ENCODE measurements around the gene CR1L.

The CR1L gene

DNA sequence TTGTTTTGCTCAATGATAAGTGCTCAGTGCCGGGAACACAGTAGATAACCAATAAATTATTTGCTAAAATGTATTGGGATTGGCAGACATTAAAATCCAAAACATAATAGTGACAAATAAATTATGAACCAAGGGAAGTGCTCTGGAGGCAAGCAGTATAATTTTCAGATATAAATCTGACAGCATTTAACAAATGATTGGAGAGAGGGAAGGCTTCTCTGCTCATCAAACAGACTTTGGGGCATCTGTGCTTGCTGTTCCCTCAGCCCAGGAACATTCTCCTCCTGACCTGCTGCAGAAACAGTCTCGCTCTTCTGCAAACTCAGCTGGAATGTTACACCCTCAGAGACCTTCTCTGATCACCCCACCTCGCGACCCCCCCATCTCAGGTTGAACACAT, 109.1 kb downstream of the CR1L start:
- Histone ChIP-seq H3K4me3 (ENCODE audit: low read depth, low read length) (no peak overlapping the region), H3K4me1 (ENCODE audit: control insufficient read depth, insufficient read depth, low read length) (peaks cover 23% of the 10 kb centered on the region), H3K36me3 (ENCODE audit: control insufficient read depth in 2 of 2, insufficient read depth in 1 of 2, low read length in 2 of 2) (peaks cover 0 to 19% of the 10 kb centered on the region in 2 experiments; a peak in 1 of 3 replicates), H3K9me3 (ENCODE audit: control insufficient read depth, insufficient read depth, low read depth, low read length) (no peaks in the 10 kb centered on the region), H3K27ac (ENCODE audit: extremely low read depth, low read depth, low read length) (no peak overlapping the region)
- ChIA-PET CTCF (interaction anchor here (0.7 kb wide), 1 partner anchor 209 kb away, joined by 3 read pairs; no protein-coding TSS in a partner anchor), POLR2A (interaction anchor here (1.0 kb wide), 1 partner anchor 8 kb away, joined by 4 read pairs; no protein-coding TSS in a partner anchor)
- no peak for TF ChIP-seq ZBTB8A (tag by site-specific recombination; IDR thresholded peaks at IDR 0.05)
- no peak for TF ChIP-seq ZNF664 (tag by site-specific recombination; IDR thresholded peaks at IDR 0.05)
- TF ChIP-seq ZNF155 (tag by site-specific recombination; IDR thresholded peaks at IDR 0.05): no peak
- TF ChIP-seq ZNF174 (tag by site-specific recombination; IDR thresholded peaks at IDR 0.05): no peak
- no peak for TF ChIP-seq ZNF24 (tag by site-specific recombination; IDR thresholded peaks at IDR 0.05)
- no peak for TF ChIP-seq ZNF747 (tag by site-specific recombination; IDR thresholded peaks at IDR 0.05)
- no peak for TF ChIP-seq ZNF544 (tag by site-specific recombination; IDR thresholded peaks at IDR 0.05)
- TF ChIP-seq ZNF341 (tag by site-specific recombination; IDR thresholded peaks at IDR 0.05; ENCODE audit: low read depth): no peak
- no peak for TF ChIP-seq ZNF175 (tag by site-specific recombination; IDR thresholded peaks at IDR 0.05)
- no peak for TF ChIP-seq HOXD13 (CRISPR knock-in tag; IDR thresholded peaks at IDR 0.05; ENCODE audit: borderline replicate concordance)
- TF ChIP-seq ZBTB1 (tag by site-specific recombination; IDR thresholded peaks at IDR 0.05): no peak
- TF ChIP-seq ZNF549 (tag by site-specific recombination; IDR thresholded peaks at IDR 0.05): no peak

DNA sequence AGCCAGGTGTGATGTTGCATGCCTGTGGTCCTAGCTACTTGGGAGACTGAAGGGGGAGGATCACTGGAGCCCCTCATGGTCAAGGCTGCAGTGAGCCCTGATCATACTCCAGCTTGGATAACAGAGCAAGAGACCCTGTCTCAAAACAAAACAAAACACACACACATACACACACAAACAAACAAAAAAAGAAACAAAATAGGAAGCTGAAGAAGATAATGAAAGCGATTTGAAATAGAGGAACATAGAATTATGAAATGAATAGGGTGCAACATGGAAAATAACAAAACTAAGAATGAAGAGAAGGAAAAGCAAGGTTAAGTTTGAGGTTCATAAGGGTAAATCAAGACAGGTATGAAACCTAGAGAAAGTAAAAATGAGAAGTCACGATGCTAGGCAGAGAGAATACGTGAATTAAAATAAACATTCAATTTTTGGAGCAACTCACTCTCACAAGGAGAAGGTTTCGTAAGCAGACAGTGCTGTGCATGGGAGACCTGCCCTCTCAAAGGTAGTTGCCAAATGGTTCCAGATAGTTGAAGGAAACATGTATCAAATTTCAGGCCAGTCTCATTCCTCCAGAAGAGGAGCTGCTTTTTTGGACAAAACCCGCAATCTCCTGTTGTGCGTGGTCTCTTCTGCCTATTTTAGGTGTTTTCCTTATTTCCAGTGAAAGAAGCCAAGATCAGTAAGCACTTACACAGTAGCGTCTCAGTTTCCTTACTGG, 110.2 kb downstream of the CR1L start:
- Histone ChIP-seq H3K36me3 (ENCODE audit: control insufficient read depth in 2 of 2, insufficient read depth in 1 of 2, low read length in 2 of 2) (peaks cover 7 to 29% of the 10 kb centered on the region in 2 experiments; a peak in 2 of 3 replicates), H3K27ac (ENCODE audit: extremely low read depth, low read depth, low read length) (no peak overlapping the region), H3K4me3 (ENCODE audit: low read depth, low read length) (no peak overlapping the region), H3K4me1 (ENCODE audit: control insufficient read depth, insufficient read depth, low read length) (peaks cover 23% of the 10 kb centered on the region), H3K9me3 (ENCODE audit: control insufficient read depth, insufficient read depth, low read depth, low read length) (no peaks in the 10 kb centered on the region)
- ChIA-PET CTCF (interaction anchor here (0.7 to 1.2 kb wide), 3 partner anchors 42 to 208 kb away, joined by 3 to 4 read pairs (median 3); no protein-coding TSS in a partner anchor), POLR2A (interaction anchor here (1.0 kb wide), 1 partner anchor 9 kb away, joined by 4 read pairs; no protein-coding TSS in a partner anchor)
- TF ChIP-seq ZNF23 (tag by site-specific recombination; IDR thresholded peaks at IDR 0.05; ENCODE audit: borderline replicate concordance) (no peak), ZNF658 (tag by site-specific recombination; IDR thresholded peaks at IDR 0.05) (no peak), KLF1 (tag by site-specific recombination; IDR thresholded peaks at IDR 0.05) (no peak), ZNF169 (tag by site-specific recombination; IDR thresholded peaks at IDR 0.05) (no peak), ZNF423 (tag by site-specific recombination; IDR thresholded peaks at IDR 0.05) (no peak), FEZF1 (tag by site-specific recombination; IDR thresholded peaks at IDR 0.05) (peak; percentile 32; the same call in 1 of the 2 replicates), SCRT2 (tag by site-specific recombination; IDR thresholded peaks at IDR 0.05) (no peak), ZNF747 (tag by site-specific recombination; IDR thresholded peaks at IDR 0.05) (no peak), ZNF660 (tag by site-specific recombination; IDR thresholded peaks at IDR 0.05) (no peak), PRDM1 (tag by site-specific recombination; IDR thresholded peaks at IDR 0.05) (peak; percentile 59), OSR2 (tag by site-specific recombination; IDR thresholded peaks at IDR 0.05) (peak; percentile 21; the same call in 1 of the 2 replicates), ZNF623 (tag by site-specific recombination; IDR thresholded peaks at IDR 0.05) (no peak), ZBTB17 (tag by site-specific recombination; IDR thresholded peaks at IDR 0.05) (peak; percentile 40), KLF10 (tag by site-specific recombination; IDR thresholded peaks at IDR 0.05) (no peak), SETDB1 (IDR thresholded peaks at IDR 0.05; ENCODE audit: insufficient read length, low read length) (no peak)
- TF ChIP-seq, protein P1, sequence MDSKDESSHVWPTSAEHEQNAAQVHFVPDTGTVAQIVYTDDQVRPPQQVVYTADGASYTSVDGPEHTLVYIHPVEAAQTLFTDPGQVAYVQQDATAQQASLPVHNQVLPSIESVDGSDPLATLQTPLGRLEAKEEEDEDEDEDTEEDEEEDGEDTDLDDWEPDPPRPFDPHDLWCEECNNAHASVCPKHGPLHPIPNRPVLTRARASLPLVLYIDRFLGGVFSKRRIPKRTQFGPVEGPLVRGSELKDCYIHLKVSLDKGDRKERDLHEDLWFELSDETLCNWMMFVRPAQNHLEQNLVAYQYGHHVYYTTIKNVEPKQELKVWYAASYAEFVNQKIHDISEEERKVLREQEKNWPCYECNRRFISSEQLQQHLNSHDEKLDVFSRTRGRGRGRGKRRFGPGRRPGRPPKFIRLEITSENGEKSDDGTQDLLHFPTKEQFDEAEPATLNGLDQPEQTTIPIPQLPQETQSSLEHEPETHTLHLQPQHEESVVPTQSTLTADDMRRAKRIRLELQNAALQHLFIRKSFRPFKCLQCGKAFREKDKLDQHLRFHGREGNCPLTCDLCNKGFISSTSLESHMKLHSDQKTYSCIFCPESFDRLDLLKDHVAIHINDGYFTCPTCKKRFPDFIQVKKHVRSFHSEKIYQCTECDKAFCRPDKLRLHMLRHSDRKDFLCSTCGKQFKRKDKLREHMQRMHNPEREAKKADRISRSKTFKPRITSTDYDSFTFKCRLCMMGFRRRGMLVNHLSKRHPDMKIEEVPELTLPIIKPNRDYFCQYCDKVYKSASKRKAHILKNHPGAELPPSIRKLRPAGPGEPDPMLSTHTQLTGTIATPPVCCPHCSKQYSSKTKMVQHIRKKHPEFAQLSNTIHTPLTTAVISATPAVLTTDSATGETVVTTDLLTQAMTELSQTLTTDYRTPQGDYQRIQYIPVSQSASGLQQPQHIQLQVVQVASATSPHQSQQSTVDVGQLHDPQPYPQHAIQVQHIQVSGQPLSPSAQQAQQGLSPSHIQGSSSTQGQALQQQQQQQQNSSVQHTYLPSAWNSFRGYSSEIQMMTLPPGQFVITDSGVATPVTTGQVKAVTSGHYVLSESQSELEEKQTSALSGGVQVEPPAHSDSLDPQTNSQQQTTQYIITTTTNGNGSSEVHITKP (tag by site-specific recombination; IDR thresholded peaks at IDR 0.05): peak; percentile 90; the same call in 1 of the 2 replicates
- TF ChIP-seq, protein P2, sequence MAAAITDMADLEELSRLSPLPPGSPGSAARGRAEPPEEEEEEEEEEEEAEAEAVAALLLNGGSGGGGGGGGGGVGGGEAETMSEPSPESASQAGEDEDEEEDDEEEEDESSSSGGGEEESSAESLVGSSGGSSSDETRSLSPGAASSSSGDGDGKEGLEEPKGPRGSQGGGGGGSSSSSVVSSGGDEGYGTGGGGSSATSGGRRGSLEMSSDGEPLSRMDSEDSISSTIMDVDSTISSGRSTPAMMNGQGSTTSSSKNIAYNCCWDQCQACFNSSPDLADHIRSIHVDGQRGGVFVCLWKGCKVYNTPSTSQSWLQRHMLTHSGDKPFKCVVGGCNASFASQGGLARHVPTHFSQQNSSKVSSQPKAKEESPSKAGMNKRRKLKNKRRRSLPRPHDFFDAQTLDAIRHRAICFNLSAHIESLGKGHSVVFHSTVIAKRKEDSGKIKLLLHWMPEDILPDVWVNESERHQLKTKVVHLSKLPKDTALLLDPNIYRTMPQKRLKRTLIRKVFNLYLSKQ (tag by site-specific recombination; IDR thresholded peaks at IDR 0.05; ENCODE audit: borderline replicate concordance): no peak
- TF ChIP-seq, protein P3, sequence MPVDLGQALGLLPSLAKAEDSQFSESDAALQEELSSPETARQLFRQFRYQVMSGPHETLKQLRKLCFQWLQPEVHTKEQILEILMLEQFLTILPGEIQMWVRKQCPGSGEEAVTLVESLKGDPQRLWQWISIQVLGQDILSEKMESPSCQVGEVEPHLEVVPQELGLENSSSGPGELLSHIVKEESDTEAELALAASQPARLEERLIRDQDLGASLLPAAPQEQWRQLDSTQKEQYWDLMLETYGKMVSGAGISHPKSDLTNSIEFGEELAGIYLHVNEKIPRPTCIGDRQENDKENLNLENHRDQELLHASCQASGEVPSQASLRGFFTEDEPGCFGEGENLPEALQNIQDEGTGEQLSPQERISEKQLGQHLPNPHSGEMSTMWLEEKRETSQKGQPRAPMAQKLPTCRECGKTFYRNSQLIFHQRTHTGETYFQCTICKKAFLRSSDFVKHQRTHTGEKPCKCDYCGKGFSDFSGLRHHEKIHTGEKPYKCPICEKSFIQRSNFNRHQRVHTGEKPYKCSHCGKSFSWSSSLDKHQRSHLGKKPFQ (tag by site-specific recombination; IDR thresholded peaks at IDR 0.05): no peak
